Superior temporal gyrus (tissue), 1 donor: Measurements from ENCODE around the gene AIF1L.
A peak's percentile ranks its signal among the peaks of the same experiment; 100 is the strongest.
"Not testable (repeated sequence)": the region's sequence is repeated elsewhere in the genome, so short reads cannot be mapped to it uniquely, and the experiment has no call there.

ENCODE experiments used
- DNase-seq: peaks from one replicate; pipeline ENCODE4 v3.0.0-alpha.2; 2016; ENCODE audit errors: extremely low spot score

The AIF1L gene

GRCh38 chr9:131121346-131121745, 25.0 kb downstream of the AIF1L start:
- DNase-seq = no peak

- DNase-seq = no peak
Observed at GRCh38 chr9:131122158-131122557, 25.8 kb downstream of the AIF1L start.

GRCh38 chr9:131125038-131125287, 28.6 kb downstream of the AIF1L start:
- DNase-seq = no peak

GRCh38 chr9:131125288-131126058, 29.1 kb downstream of the AIF1L start, which contains the start of gene NUP214:
NUP214 (plus strand) TSS chr9:131125586; CDS start chr9:131125705, 119 bp downstream.
- peak; percentile 99 for DNase-seq

- no peak for DNase-seq
Observed at GRCh38 chr9:131126059-131126426, 29.7 kb downstream of the AIF1L start.

GRCh38 chr9:131129183-131129582, 32.9 kb downstream of the AIF1L start:
- DNase-seq = no peak

- DNase-seq = no peak
Observed at GRCh38 chr9:131138676-131139075, 42.3 kb downstream of the AIF1L start.

GRCh38 chr9:131140112-131140511, 43.8 kb downstream of the AIF1L start:
- DNase-seq = no peak

GRCh38 chr9:131140550-131140949, 44.2 kb downstream of the AIF1L start:
- DNase-seq = no peak

- DNase-seq = no peak
Observed at GRCh38 chr9:131142160-131142559, 45.8 kb downstream of the AIF1L start.

GRCh38 chr9:131144201-131144600, 47.9 kb downstream of the AIF1L start:
- DNase-seq = no peak

GRCh38 chr9:131145245-131145644, 48.9 kb downstream of the AIF1L start:
- DNase-seq = no peak

GRCh38 chr9:131146186-131146585, 49.9 kb downstream of the AIF1L start:
- DNase-seq = no peak

GRCh38 chr9:131148276-131148675, 51.9 kb downstream of the AIF1L start:
- DNase-seq = no peak

GRCh38 chr9:131148966-131149687, 52.8 kb downstream of the AIF1L start:
- DNase-seq = no peak

- no peak for DNase-seq
Observed at GRCh38 chr9:131149688-131150053, 53.3 kb downstream of the AIF1L start.

GRCh38 chr9:131153595-131153994, 57.3 kb downstream of the AIF1L start:
- no peak for DNase-seq

- DNase-seq = not testable (repeated sequence)
Observed at GRCh38 chr9:131158673-131159072, 62.3 kb downstream of the AIF1L start.

- no peak for DNase-seq
Observed at GRCh38 chr9:131160416-131161112, 64.2 kb downstream of the AIF1L start.

- no peak for DNase-seq
Observed at GRCh38 chr9:131161585-131161984, 65.3 kb downstream of the AIF1L start.

- DNase-seq = no peak
Observed at GRCh38 chr9:131162886-131163285, 66.6 kb downstream of the AIF1L start.

GRCh38 chr9:131165523-131165922, 69.2 kb downstream of the AIF1L start:
- no peak for DNase-seq

GRCh38 chr9:131167146-131167692, 70.9 kb downstream of the AIF1L start:
- DNase-seq = peak; percentile 44
